NB4 (cell line): Measurements from ENCODE around the gene S100Z.

Experiments used
- CTCF ChIP-seq: IDR thresholded peaks from one replicate; pipeline ENCODE4 v1.5.1; 2012; ENCODE audit warnings: low read depth, low read length
- MAX ChIP-seq: IDR thresholded peaks from 2 replicates; pipeline ENCODE4 v1.6.1; 2011; ENCODE audit warnings: low read depth, low read length
- POLR2A ChIP-seq: IDR thresholded peaks from 2 replicates; pipeline ENCODE4 v1.6.1; 2011; ENCODE audit warnings: mild to moderate bottlenecking; ENCODE audit not compliant: insufficient read length; ENCODE audit errors: extremely low read depth

- no peak for TF ChIP-seq POLR2A
- no peak for TF ChIP-seq CTCF
- no peak for TF ChIP-seq MAX
Measured at GRCh38 chr5:76964060-76964459, 114.2 kb downstream of the S100Z start.
